ENCODE data around the gene STRA8.

Gene STRA8

DNA sequence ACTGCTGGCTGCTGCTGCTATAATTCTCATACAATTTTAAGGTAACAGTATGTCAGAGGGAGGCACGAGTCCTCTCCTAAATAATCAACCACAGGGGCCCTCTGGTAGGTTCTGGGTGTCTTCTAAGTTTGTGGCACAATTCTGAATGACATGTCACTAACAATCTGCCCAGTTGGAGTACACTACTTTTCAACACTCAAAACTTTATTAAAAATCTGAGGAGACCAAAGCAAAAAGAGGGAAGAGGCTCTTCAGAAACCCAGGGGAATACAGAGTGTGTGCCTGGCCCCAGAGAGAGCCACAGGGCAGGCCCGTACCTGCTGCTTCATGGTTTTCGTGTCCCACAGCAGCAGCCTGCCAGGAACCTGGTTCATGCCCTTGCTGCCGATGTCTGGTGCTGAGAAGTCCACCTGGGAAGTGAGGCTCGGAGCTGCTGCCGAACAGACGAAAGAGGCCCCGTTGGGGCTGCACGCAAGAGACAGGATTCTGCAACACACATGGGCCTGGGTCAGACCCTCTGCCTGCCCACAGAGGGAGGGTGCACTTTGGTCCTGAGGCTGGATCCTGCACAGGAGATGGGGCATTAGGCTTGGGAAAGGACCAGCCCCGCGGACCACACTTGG lies 40.6 kb upstream of the STRA8 start:
- no peaks in the 10 kb centered on the region for H3K36me3 ChIP-seq (ENCODE audit: control insufficient read depth, insufficient read depth, low read length)
- H3K4me1 ChIP-seq (ENCODE audit: control insufficient read depth, insufficient read depth, low read length), result no peaks in the 10 kb centered on the region
- 93% methylated on average over 10 to 11 of the region's 11 CpGs for WGBS, 2 experiments

DNA sequence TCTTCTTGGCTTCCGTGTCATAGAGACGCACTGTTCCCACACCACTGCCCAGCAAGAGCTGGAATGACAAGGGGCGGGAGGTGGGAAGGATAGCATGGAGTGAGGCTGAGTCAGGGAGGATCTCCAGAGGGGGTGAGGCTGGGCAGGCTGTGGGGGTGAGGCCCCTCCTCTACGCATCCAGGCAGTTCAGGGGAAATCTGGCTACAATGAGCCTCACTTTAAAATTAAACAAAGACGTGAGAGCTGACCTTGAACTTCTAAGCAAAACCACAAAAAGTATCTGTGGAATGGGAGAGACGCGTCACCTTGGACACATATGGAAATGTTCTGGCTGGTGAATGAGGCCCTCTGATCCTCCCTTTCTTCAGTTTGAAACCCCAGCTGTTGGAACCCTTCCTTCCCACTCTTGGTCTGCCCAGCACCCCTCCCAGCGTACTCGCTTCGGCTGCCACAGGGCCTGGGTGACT lies 40.0 kb upstream of the STRA8 start:
- Histone ChIP-seq H3K4me1 (ENCODE audit: control insufficient read depth, insufficient read depth, low read length) (no peaks in the 10 kb centered on the region), H3K4me3 (ENCODE audit: insufficient read depth, low read depth, low read length) (no peak overlapping the region), H3K27ac (ENCODE audit: insufficient read depth, low read depth, low read length, poor library complexity, severe bottlenecking) (no peak overlapping the region), H3K9me3 (ENCODE audit: control insufficient read depth, low read length) (no peaks in the 10 kb centered on the region), H3K27me3 (ENCODE audit: control insufficient read depth, insufficient read depth, low read length, poor library complexity, severe bottlenecking) (no peaks in the 10 kb centered on the region), H3K36me3 (ENCODE audit: control insufficient read depth, insufficient read depth, low read length) (no peaks in the 10 kb centered on the region)
- WGBS, 2 experiments, result 88 to 92% methylated on average over 10 of the region's 10 CpGs

More for the DNA sequence above, 40.6 kb upstream of the STRA8 start:
- no peaks in the 10 kb centered on the region for H3K27me3 ChIP-seq (ENCODE audit: control insufficient read depth, insufficient read depth, low read length, poor library complexity, severe bottlenecking)
- H3K4me3 ChIP-seq (ENCODE audit: insufficient read depth, low read depth, low read length), result no peak overlapping the region
- H3K9me3 ChIP-seq (ENCODE audit: control insufficient read depth, low read length), result no peaks in the 10 kb centered on the region
- H3K27ac ChIP-seq (ENCODE audit: insufficient read depth, low read depth, low read length, poor library complexity, severe bottlenecking), result no peak overlapping the region

DNA sequence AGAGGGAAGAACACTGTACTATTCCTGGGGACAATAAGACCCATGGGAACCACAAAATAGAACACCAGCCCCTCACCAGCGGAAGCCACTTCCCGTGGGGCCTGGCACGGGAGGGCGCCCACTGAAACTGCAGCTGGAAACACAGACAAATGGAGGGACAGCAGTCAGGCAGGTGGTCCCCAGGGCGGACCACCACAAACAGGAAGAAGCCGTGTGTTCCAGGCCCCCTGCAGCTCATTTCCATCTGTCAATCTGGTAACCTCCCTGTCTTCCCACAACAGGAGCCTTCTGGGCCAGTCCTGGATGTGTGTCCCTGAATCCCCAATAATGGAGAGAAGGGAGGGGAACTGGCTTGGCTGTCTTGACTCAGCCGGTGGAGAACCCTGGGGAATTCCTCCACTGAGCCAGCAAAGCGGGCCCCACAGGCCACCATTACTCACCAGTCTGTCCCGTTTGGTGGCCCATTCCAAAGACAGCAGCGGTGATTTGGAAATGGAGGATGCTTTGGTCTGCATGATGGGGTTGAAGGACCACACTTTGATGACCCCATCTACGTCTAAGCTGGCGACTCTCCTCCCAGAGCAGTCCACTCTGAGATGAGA lies 39.0 kb upstream of the STRA8 start:
- H3K27me3 ChIP-seq (ENCODE audit: control insufficient read depth, insufficient read depth, low read length, poor library complexity, severe bottlenecking), result no peaks in the 10 kb centered on the region
- H3K9me3 ChIP-seq (ENCODE audit: control insufficient read depth, low read length), result no peaks in the 10 kb centered on the region
- no peaks in the 10 kb centered on the region for H3K4me1 ChIP-seq (ENCODE audit: control insufficient read depth, insufficient read depth, low read length)
- H3K27ac ChIP-seq (ENCODE audit: insufficient read depth, low read depth, low read length, poor library complexity, severe bottlenecking), result no peak overlapping the region
- H3K36me3 ChIP-seq (ENCODE audit: control insufficient read depth, insufficient read depth, low read length), result peaks cover 3% of the 10 kb centered on the region
- H3K4me3 ChIP-seq (ENCODE audit: insufficient read depth, low read depth, low read length), result no peak overlapping the region
- WGBS, 2 experiments, result 87 to 94% methylated on average over 12 of the region's 12 CpGs

DNA sequence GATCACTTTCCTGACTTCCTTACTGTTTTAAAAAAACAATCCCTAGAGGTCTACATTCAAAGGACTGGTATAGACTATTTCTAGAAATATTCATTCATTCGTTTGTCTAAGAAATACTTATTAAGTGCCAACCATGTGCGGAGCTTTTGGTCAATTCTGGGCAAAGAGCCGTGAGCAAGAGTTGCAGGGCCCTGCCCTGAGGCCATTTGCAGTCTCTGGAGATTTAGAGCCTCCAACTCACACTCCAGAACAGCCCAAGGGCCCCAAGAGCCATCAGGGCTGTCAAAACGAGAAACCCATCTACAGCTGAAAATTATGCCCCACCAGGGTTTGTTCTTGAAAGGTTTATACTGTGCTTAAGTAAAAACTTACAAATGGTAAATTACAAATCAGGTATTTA lies 38.5 kb upstream of the STRA8 start:
- H3K27me3 ChIP-seq (ENCODE audit: control insufficient read depth, insufficient read depth, low read length, poor library complexity, severe bottlenecking), result no peaks in the 10 kb centered on the region
- no peak overlapping the region for H3K27ac ChIP-seq (ENCODE audit: insufficient read depth, low read depth, low read length, poor library complexity, severe bottlenecking)
- H3K9me3 ChIP-seq (ENCODE audit: control insufficient read depth, low read length), result no peaks in the 10 kb centered on the region
- H3K4me1 ChIP-seq (ENCODE audit: control insufficient read depth, insufficient read depth, low read length), result no peaks in the 10 kb centered on the region
- peaks cover 4% of the 10 kb centered on the region for H3K36me3 ChIP-seq (ENCODE audit: control insufficient read depth, insufficient read depth, low read length)
- WGBS, 2 experiments, result 96 to 97% methylated on average over 3 to 4 of the region's 4 CpGs
- no peak overlapping the region for H3K4me3 ChIP-seq (ENCODE audit: insufficient read depth, low read depth, low read length)

DNA sequence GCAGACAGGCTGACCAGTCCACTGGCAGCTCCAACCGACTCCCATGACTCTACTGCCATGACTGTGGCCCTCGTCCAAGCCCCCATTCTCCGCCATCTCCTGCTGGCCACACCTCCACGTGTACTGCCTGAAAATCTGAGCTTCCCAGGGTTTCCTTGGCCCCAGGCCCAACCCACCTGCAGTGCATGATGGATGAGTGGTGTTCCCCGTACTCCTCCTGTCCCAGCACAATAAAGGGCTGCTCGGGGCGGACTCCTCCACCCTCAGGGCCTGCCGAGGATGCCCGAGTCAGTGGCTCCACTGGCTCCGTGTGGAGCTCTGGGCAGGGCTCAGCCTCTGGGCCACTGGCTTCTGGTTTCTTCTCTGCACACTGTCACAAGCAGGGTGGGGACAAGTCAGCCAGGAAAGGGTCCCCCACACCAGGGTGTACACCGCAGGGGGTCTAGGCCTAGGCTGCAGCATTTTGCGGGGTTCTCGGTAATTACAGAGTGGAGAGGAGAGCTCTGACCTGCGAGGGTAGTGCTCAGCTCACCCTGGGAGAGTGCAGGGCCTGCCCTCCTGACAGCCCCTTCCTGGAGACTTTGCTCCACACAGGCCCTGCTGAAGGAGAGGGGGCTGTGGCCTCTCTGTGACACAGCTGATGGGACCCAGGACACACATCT lies 37.5 kb upstream of the STRA8 start:
- Histone ChIP-seq H3K9me3 (ENCODE audit: control insufficient read depth, low read length) (no peaks in the 10 kb centered on the region), H3K27me3 (ENCODE audit: control insufficient read depth, insufficient read depth, low read length, poor library complexity, severe bottlenecking) (no peaks in the 10 kb centered on the region), H3K27ac (ENCODE audit: insufficient read depth, low read depth, low read length, poor library complexity, severe bottlenecking) (no peak overlapping the region), H3K36me3 (ENCODE audit: control insufficient read depth, insufficient read depth, low read length) (peaks cover 4% of the 10 kb centered on the region), H3K4me3 (ENCODE audit: insufficient read depth, low read depth, low read length) (no peak overlapping the region), H3K4me1 (ENCODE audit: control insufficient read depth, insufficient read depth, low read length) (no peaks in the 10 kb centered on the region)
- WGBS, 2 experiments, result 95% methylated on average over 14 of the region's 14 CpGs

DNA sequence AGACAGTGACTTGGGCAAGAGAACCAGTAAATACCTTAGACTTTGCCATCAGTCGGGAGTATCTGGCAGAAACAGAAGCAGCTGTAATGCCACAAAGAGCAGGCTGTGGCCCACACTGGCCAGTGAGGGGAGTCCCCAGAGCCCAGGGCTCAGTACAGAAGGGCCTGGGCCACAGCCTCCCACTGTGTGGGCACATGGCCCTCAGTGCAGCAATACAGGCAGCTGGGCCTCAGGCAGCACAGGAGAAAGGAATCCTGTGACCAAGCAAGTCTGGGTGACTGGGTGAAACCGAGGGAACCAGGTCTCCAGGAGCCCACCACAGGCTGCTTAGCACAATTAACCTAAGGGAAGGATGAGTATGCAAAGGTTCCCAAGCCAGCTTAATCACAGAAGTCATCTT lies 36.3 kb upstream of the STRA8 start:
- peaks cover 4% of the 10 kb centered on the region for H3K36me3 ChIP-seq (ENCODE audit: control insufficient read depth, insufficient read depth, low read length)
- H3K4me1 ChIP-seq (ENCODE audit: control insufficient read depth, insufficient read depth, low read length), result no peaks in the 10 kb centered on the region
- H3K27me3 ChIP-seq (ENCODE audit: control insufficient read depth, insufficient read depth, low read length, poor library complexity, severe bottlenecking), result no peaks in the 10 kb centered on the region
- no peak overlapping the region for H3K4me3 ChIP-seq (ENCODE audit: insufficient read depth, low read depth, low read length)
- WGBS, 2 experiments, result 88 to 93% methylated on average over 2 of the region's 2 CpGs
- H3K9me3 ChIP-seq (ENCODE audit: control insufficient read depth, low read length), result no peaks in the 10 kb centered on the region
- H3K27ac ChIP-seq (ENCODE audit: insufficient read depth, low read depth, low read length, poor library complexity, severe bottlenecking), result no peak overlapping the region

DNA sequence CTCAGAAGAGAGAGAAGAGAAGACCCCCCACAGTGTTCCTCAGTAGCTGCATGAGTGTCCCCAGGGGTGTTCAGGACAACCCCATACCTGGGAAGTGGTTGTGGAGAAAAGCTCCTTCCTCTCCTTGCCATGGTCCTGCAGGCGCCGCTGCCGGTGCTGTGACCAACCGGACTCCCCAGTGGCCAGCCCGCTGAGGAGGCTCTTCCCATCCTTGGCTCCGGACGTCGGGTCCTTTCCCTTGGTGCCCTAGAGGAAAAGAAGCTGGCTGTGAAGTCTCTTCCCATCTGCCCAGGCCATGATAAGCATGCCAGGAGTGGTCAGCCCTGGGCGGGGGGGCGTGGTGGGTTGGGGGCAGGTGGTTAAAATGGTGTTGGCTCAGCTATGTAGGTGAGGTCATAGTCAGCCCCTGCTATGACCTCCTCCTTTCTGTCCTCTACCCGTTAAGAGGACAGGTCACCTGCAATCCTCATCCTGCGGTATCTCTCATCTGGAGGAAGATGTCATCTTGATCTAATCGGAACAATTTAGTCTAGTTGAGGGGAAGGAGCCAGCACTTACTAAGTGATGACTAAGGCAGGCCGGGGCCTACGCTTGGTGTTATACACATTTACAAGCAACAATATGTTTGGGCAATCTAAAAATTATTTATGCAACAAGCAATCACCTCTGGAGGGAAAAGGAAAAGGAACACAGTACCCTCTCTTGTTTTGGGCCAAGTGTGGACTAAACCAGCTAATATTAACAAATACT lies 35.6 kb upstream of the STRA8 start:
- Histone ChIP-seq H3K27me3 (ENCODE audit: control insufficient read depth, insufficient read depth, low read length, poor library complexity, severe bottlenecking) (no peaks in the 10 kb centered on the region), H3K4me1 (ENCODE audit: control insufficient read depth, insufficient read depth, low read length) (no peaks in the 10 kb centered on the region), H3K27ac (ENCODE audit: insufficient read depth, low read depth, low read length, poor library complexity, severe bottlenecking) (no peak overlapping the region), H3K9me3 (ENCODE audit: control insufficient read depth, low read length) (no peaks in the 10 kb centered on the region), H3K4me3 (ENCODE audit: insufficient read depth, low read depth, low read length) (no peak overlapping the region), H3K36me3 (ENCODE audit: control insufficient read depth, insufficient read depth, low read length) (peaks cover 4% of the 10 kb centered on the region)
- WGBS, 2 experiments, result 95% methylated on average over 15 of the region's 15 CpGs

DNA sequence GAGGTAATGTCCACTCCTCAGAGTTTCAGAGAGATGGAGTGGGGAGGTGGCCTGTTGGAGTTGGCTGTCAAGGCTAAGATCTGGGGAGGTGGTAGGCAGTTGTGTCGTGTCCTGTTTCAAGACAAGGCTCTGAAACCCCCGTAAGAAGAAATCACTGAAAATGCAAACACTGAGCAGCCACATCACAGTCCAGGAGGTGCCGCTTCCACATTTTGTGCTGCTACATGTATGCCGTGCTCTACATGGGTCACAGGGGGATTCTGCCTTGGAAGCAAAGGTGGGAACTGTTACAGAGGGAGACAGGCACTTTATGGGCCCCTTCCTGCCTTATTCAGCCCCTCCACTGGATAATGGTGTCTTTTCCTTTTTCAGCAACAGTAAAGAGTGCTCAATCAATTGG lies 34.2 kb upstream of the STRA8 start:
- peaks cover 4% of the 10 kb centered on the region for H3K36me3 ChIP-seq (ENCODE audit: control insufficient read depth, insufficient read depth, low read length)

DNA sequence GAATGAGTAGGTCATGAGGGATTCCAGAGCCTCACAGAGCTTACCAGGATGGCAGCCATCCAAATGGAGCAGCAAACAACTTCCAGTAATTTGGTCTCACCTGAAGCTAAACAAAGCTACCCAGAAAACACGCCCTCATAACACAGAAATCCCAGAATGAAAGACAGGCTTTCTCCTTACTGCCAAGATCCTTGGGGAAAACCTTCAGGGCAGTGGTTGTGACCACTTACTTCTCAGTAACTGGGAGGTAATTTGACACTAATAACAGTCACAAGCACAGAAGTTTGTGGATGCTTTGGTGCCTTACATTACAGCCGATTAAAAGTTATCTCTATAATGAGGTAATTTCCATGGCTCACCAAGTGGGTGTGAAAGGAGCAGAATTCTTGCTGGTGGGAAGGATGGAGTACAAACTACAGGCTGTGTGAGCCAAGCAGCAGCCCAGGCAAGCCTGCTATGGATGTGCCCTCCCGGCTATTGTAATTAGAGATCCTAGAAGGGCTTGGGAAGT lies 32.8 kb upstream of the STRA8 start:
- H3K27ac ChIP-seq (ENCODE audit: insufficient read depth, low read depth, low read length, poor library complexity, severe bottlenecking), result no peak overlapping the region
- H3K27me3 ChIP-seq (ENCODE audit: control insufficient read depth, insufficient read depth, low read length, poor library complexity, severe bottlenecking), result no peaks in the 10 kb centered on the region
- H3K36me3 ChIP-seq (ENCODE audit: control insufficient read depth, insufficient read depth, low read length), result peaks cover 4% of the 10 kb centered on the region
- H3K9me3 ChIP-seq (ENCODE audit: control insufficient read depth, low read length), result no peaks in the 10 kb centered on the region
- H3K4me1 ChIP-seq (ENCODE audit: control insufficient read depth, insufficient read depth, low read length), result no peaks in the 10 kb centered on the region
- H3K4me3 ChIP-seq (ENCODE audit: insufficient read depth, low read depth, low read length), result no peak overlapping the region
- WGBS, 2 experiments, result 90 to 94% methylated on average over 3 of the region's 3 CpGs

More for the DNA sequence above, 34.2 kb upstream of the STRA8 start:
- no peak overlapping the region for H3K27ac ChIP-seq (ENCODE audit: insufficient read depth, low read depth, low read length, poor library complexity, severe bottlenecking)
- no peak overlapping the region for H3K4me3 ChIP-seq (ENCODE audit: insufficient read depth, low read depth, low read length)
- WGBS, 2 experiments, result 88 to 92% methylated on average over 4 of the region's 4 CpGs
- no peaks in the 10 kb centered on the region for H3K9me3 ChIP-seq (ENCODE audit: control insufficient read depth, low read length)
- H3K4me1 ChIP-seq (ENCODE audit: control insufficient read depth, insufficient read depth, low read length), result no peaks in the 10 kb centered on the region
- H3K27me3 ChIP-seq (ENCODE audit: control insufficient read depth, insufficient read depth, low read length, poor library complexity, severe bottlenecking), result no peaks in the 10 kb centered on the region

DNA sequence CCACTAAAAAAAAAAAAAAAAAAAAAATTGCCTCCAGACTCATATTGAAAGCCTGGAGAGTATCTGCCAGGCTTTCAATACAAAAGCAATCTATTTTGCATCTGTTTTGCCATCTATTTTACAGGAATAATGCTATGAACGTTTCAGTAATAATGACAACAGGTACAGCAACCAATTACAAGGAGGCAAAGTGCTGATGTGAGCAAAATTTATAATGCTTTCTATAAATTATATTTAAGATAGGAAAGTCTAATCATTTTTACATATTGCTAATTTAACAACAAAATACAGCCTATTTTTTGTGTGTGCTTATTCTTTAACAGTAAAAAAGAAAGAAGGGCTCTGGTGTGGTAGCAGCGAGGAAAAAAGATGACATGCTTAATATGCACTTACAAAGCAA lies 32.3 kb upstream of the STRA8 start:
- 100% methylated on average over 1 of the region's 2 CpGs; no CpG with 5 or more reads in 1 of the 2 experiments for WGBS, 2 experiments
- Histone ChIP-seq H3K4me1 (ENCODE audit: control insufficient read depth, insufficient read depth, low read length) (no peaks in the 10 kb centered on the region), H3K4me3 (ENCODE audit: insufficient read depth, low read depth, low read length) (no peak overlapping the region), H3K27me3 (ENCODE audit: control insufficient read depth, insufficient read depth, low read length, poor library complexity, severe bottlenecking) (no peaks in the 10 kb centered on the region), H3K27ac (ENCODE audit: insufficient read depth, low read depth, low read length, poor library complexity, severe bottlenecking) (no peak overlapping the region), H3K9me3 (ENCODE audit: control insufficient read depth, low read length) (no peaks in the 10 kb centered on the region), H3K36me3 (ENCODE audit: control insufficient read depth, insufficient read depth, low read length) (peaks cover 4% of the 10 kb centered on the region)
